Measurements from ENCODE around the gene ASS1. TPM values are rescaled to one million over a fixed set of nuclear protein-coding genes. Genes with fewer than 3 reads are reported as not detected.

ASS1 gene
- total and polyA plus RNA-seq, 2 of the 13 experiments (the other 11 are each of a cell fraction or from before 2014, with no cell fraction given): 77.6 to 122 TPM

DNA sequence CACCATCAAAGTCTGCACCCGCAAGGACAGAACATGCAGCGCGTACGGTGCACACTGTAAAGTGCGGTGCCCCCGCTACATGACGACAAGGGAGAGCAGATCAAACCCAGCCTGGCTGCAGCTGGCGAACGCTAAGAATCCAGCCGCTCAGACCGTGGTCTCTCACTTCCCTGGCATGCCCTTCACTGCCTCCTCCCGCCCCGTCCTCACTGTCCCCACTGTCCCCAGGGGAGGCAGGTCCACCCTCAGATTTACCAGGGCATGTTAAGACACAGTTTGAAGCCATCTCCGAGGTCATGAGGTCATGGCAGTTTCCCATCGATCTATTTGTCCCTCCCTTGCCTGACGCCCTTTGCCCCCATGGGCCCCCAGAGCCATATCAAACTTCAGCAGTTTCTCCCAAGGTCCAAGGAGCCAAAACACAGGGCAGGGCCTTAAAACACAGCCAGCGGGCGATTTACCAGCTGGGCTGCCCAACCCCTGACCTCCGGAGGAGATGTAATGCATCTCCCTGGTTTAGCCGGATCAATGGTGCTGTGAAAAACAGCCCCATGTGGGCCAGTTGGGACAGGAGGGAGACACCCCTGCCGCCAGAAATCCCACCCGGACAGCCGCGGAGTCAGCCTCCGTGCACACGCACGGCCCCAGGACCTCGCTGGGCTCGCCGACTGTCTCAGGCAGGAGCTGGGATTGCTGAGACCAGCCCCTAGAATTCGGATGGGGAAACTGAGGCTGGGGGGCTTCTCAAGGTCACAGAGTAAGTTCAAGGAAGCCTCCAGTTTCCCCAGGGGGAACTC, 82.3 kb downstream of the ASS1 start (continued):
- TF ChIP-seq, protein P1, sequence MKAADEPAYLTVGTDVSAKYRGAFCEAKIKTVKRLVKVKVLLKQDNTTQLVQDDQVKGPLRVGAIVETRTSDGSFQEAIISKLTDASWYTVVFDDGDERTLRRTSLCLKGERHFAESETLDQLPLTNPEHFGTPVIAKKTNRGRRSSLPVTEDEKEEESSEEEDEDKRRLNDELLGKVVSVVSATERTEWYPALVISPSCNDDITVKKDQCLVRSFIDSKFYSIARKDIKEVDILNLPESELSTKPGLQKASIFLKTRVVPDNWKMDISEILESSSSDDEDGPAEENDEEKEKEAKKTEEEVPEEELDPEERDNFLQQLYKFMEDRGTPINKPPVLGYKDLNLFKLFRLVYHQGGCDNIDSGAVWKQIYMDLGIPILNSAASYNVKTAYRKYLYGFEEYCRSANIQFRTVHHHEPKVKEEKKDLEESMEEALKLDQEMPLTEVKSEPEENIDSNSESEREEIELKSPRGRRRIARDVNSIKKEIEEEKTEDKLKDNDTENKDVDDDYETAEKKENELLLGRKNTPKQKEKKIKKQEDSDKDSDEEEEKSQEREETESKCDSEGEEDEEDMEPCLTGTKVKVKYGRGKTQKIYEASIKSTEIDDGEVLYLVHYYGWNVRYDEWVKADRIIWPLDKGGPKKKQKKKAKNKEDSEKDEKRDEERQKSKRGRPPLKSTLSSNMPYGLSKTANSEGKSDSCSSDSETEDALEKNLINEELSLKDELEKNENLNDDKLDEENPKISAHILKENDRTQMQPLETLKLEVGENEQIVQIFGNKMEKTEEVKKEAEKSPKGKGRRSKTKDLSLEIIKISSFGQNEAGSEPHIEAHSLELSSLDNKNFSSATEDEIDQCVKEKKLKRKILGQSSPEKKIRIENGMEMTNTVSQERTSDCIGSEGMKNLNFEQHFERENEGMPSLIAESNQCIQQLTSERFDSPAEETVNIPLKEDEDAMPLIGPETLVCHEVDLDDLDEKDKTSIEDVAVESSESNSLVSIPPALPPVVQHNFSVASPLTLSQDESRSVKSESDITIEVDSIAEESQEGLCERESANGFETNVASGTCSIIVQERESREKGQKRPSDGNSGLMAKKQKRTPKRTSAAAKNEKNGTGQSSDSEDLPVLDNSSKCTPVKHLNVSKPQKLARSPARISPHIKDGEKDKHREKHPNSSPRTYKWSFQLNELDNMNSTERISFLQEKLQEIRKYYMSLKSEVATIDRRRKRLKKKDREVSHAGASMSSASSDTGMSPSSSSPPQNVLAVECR (CRISPR knock-in tag; IDR thresholded peaks at IDR 0.05; ENCODE audit: borderline replicate concordance): peak; percentile 79
- TF ChIP-seq ZNF430 (CRISPR knock-in tag; IDR thresholded peaks at IDR 0.05) (no peak), ZNF33B (CRISPR knock-in tag; IDR thresholded peaks at IDR 0.05) (0 out of 2 replicates have a peak, but pooled peaks have one; percentile 41), ZBTB3 (CRISPR knock-in tag; IDR thresholded peaks at IDR 0.05; ENCODE audit: borderline replicate concordance, low read depth) (no peak), SMAD1 (CRISPR knock-in tag; IDR thresholded peaks at IDR 0.05; ENCODE audit: borderline replicate concordance, low read depth) (no peak), POGZ (CRISPR knock-in tag; IDR thresholded peaks at IDR 0.05) (peak; percentile 53; the same call in 1 of the 2 replicates), FOXA3 (CRISPR knock-in tag; IDR thresholded peaks at IDR 0.05) (peak; percentile 53; the same call in 1 of the 2 replicates), FOSL1 (CRISPR knock-in tag; IDR thresholded peaks at IDR 0.05; ENCODE audit: borderline replicate concordance) (no peak), ZNF558 (CRISPR knock-in tag; IDR thresholded peaks at IDR 0.05; ENCODE audit: borderline replicate concordance) (no peak), KDM5A (IDR thresholded peaks at IDR 0.05; ENCODE audit: borderline replicate concordance, low read length) (no peak), ZKSCAN8 (CRISPR knock-in tag; IDR thresholded peaks at IDR 0.05; ENCODE audit: borderline replicate concordance) (no peak), MXD1 (CRISPR knock-in tag; IDR thresholded peaks at IDR 0.05) (no peak), RARA (CRISPR knock-in tag; IDR thresholded peaks at IDR 0.05) (peak; percentile 88), ARNT (IDR thresholded peaks at IDR 0.05) (no peak), ZNF33A (CRISPR knock-in tag; IDR thresholded peaks at IDR 0.05; ENCODE audit: borderline replicate concordance) (no peak)
- TF ChIP-seq, protein P2, sequence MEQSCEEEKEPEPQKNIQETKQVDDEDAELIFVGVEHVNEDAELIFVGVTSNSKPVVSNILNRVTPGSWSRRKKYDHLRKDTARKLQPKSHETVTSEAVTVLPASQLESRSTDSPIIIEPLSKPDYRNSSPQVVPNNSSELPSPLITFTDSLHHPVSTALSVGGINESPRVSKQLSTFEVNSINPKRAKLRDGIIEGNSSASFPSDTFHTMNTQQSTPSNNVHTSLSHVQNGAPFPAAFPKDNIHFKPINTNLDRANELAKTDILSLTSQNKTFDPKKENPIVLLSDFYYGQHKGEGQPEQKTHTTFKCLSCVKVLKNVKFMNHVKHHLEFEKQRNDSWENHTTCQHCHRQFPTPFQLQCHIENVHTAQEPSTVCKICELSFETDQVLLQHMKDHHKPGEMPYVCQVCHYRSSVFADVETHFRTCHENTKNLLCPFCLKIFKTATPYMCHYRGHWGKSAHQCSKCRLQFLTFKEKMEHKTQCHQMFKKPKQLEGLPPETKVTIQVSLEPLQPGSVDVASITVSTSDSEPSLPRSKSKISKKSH (CRISPR knock-in tag; IDR thresholded peaks at IDR 0.05; ENCODE audit: borderline replicate concordance): peak; percentile 87; the same call in 1 of the 2 replicates
- TF ChIP-seq, protein P3, sequence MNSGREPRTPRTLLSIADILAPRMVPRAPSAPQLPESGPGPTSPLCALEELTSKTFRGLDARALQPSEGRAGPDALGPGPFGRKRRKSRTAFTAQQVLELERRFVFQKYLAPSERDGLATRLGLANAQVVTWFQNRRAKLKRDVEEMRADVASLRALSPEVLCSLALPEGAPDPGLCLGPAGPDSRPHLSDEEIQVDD (CRISPR knock-in tag; IDR thresholded peaks at IDR 0.05; ENCODE audit: borderline replicate concordance): no peak
- TF ChIP-seq, protein P4, sequence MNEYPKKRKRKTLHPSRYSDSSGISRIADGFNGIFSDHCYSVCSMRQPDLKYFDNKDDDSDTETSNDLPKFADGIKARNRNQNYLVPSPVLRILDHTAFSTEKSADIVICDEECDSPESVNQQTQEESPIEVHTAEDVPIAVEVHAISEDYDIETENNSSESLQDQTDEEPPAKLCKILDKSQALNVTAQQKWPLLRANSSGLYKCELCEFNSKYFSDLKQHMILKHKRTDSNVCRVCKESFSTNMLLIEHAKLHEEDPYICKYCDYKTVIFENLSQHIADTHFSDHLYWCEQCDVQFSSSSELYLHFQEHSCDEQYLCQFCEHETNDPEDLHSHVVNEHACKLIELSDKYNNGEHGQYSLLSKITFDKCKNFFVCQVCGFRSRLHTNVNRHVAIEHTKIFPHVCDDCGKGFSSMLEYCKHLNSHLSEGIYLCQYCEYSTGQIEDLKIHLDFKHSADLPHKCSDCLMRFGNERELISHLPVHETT (CRISPR knock-in tag; conservative IDR thresholded peaks at IDR 0.05): no peak
- TF ChIP-seq, protein P5, sequence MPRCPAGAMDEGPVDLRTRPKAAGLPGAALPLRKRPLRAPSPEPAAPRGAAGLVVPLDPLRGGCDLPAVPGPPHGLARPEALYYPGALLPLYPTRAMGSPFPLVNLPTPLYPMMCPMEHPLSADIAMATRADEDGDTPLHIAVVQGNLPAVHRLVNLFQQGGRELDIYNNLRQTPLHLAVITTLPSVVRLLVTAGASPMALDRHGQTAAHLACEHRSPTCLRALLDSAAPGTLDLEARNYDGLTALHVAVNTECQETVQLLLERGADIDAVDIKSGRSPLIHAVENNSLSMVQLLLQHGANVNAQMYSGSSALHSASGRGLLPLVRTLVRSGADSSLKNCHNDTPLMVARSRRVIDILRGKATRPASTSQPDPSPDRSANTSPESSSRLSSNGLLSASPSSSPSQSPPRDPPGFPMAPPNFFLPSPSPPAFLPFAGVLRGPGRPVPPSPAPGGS (CRISPR knock-in tag; IDR thresholded peaks at IDR 0.05): no peak

Measured in HepG2 (cell line).